ENCODE results near the gene BMPR2.
A peak's percentile ranks its signal among the peaks of the same experiment; 100 is the strongest.
"Not testable (repeated sequence)": the region's sequence is repeated elsewhere in the genome, so short reads cannot be mapped to it uniquely, and the experiment has no call there.

The BMPR2 gene

DNA sequence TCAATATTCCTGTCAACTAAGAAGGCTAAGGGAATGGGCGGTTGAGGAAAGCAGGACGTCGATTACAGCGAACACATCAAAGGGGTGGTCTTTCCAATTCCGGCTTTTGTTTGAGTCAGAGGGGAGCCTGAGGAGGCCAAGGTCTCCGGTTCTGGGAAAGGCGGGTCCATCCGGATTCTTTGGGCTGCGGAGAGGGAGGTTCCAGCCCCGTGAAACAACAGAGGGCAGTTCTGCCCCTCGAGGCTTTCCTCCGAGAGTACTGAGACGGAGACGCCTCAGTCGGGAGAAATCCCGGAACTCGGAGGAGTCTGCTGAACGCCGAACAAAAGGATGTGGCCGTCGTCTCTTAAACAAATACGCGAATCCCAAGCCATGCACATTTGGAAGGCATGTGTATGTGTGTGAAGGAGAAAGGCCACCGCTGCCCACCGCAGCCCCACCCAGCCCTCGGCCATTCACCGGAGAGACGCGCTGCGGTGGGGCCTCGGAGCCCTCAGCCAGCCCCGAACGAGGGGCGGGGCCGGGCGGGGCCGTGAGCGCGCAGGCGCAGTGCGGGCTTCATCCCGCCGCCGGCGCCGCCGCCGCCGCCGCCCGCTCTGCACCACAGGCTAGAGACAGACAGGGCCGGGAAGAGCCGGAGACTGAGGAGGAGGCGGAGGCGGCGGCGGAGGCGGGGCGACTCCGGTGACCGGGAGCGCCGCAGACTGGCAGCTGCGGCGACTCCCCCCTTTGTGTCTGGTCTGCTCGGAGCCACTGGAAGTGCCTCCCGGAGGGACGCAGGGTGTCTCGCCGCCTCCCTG, at the start of gene BMPR2:
TSS of gene BMPR2 (plus strand) at position 719 of the 800 bp plus-strand sequence. CDS start 1,148 bp downstream, outside the sequence.
- DNase-seq (ENCODE audit: low read depth in 2 of 2), result peak; percentile 67 to 76

DNA sequence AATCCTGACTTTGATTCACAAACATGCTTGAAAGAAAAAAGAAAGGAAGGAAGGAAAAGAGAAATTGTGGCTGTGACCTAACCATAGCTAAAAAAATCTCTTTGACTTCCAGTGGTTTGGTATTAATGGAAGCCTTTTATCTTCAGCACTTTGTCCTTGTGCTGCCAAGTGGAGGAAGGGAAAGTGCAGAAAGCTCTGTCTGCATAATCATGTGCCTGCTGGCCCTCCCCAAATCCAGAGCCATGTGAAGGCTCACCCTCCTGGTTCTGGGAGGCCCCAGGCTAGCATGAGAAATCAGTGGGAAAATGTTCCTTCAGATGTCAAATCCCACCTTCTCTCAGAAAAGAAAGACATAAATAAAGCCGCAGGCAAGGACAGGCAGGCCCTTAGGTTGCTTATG, 48.3 kb upstream of the BMPR2 start:
- no peak for DNase-seq (ENCODE audit: low read depth in 2 of 2)

- DNase-seq (ENCODE audit: low read depth in 2 of 2), result no peak
These were observed 40.2 kb upstream of the BMPR2 start for GRCh38 chr2:202335791-202336467.

DNA sequence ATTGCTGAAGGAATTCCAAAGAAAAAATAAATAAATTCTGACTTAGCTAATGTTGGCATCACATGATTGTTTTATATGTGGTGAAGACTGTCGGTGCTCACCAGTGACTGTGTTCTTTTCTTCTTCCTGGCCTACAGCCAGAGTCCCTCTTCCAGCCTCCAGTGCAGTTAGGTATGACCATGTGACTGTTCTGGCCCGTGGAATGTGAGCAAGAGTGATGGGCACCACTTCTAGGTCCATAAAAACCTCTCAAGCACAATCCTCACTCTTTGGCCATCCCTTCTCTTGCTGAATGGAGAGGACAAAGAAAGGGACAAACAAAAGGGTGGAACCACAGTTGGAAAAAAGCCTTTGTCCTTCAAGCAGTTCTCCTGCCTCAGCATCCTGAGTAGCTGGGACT, 39.0 kb upstream of the BMPR2 start:
- DNase-seq (ENCODE audit: low read depth in 2 of 2), result no peak

- no peak for DNase-seq (ENCODE audit: low read depth in 2 of 2)
These were observed 38.3 kb upstream of the BMPR2 start for GRCh38 chr2:202337706-202338346.

DNA sequence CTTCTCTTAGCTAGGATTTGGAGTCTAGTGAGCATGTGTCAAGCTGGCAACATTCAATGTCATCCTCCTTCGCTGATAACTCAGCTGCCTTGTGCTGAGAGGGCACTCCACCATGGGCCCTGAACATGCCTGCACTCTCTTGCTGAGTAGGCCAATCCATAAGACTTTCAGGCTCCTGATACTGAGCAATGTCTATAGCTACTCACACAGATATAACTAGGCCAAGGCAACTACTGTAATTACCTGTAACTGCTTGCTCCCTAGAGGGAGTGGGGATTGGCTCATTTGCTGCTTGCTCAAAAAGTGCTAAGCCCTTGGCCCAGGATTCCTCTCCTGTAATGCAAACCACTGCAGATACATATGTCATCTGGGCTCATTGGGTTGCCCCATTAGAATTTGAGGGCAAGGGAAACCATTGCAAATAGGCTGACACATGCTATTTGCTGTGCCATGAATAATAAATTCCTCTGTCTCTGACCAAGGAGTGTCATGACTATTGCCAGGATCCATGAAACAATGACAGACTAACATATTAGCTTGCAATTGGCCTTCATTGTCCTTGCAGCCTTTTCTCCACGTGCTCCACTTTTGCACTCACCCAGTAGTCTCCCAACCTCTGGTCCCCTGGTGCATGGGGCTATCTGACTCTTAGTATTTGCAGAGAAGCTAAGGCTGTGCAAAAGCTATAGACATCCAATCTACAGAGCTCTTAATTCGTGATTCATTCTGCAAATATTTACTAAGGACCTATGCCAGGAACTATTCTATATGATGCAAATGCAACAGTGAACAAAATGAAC, 36.9 kb upstream of the BMPR2 start:
- DNase-seq (ENCODE audit: low read depth in 2 of 2), result no peak

GRCh38 chr2:202344178-202344577, 31.9 kb upstream of the BMPR2 start:
- DNase-seq (ENCODE audit: low read depth in 2 of 2), result no peak

- no peak for DNase-seq (ENCODE audit: low read depth in 2 of 2)
These were observed 29.9 kb upstream of the BMPR2 start for GRCh38 chr2:202346180-202346579.

DNA sequence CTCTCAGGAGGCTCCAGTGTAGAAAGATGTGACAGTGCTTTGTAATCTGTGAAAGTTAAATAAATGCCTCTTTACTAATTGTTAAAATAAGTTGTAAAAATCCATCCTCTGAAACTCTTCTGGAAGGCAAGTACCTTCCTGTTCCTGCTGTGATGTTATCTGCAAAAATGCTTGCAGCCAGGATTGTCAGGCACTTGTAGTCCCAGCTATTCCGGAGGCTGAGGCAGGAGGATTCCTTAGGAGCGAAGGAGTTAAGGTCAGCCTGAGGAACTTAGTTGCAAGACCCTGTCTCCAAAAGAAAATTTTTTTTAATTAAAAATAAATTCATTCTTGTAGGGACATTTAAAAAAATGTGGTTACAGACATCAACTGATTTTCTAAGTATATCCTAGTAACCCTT, 22.7 kb upstream of the BMPR2 start:
- no peak for DNase-seq (ENCODE audit: low read depth in 2 of 2)

DNA sequence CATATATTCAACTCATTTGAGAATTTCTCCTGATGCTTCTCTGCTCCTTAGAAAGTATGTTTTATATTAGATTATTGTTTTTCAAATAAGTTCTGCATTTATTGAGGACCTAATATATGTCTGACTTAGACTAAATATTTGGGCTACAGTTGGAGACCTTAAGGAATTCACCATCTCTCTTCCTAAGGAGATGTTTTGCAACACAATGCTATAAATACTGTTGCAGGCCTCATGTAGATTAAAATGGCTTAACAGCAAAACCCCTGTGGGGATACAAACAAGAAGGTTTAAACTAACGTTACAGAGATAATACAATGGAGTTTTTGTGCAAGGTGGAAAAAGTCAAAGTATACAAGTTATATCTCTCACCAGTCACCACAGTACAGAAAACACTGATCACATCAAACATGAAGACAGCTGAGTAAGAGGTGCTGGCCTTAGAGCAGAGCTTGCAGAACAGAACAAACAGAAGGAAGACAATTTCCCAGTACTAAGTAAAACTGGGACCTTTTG, 20.1 kb upstream of the BMPR2 start:
- no peak for DNase-seq (ENCODE audit: low read depth in 2 of 2)

DNA sequence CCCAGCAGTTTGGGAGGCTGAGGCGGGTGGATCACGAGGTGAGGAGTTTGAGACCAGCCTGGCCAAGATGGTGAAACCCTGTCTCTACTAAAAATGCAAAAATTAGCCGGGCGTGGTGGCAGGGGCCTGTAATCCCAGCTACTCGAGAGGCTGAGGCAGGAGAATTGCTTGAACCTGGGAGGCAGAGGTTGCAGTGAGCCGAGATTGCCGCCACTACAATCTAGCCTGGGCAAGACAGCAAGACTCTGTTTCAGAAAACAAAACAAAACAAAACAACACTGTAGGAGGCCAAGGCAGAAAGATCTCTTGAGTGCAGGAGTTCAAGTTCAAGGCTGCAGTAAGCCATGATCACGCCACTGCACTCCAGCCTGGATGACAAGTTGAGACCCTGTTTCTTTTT, 17.2 kb upstream of the BMPR2 start:
- not testable (repeated sequence) for DNase-seq (ENCODE audit: low read depth in 2 of 2)

- no peak for DNase-seq (ENCODE audit: low read depth in 2 of 2)
These were observed 15.5 kb upstream of the BMPR2 start for GRCh38 chr2:202360646-202361045.

DNA sequence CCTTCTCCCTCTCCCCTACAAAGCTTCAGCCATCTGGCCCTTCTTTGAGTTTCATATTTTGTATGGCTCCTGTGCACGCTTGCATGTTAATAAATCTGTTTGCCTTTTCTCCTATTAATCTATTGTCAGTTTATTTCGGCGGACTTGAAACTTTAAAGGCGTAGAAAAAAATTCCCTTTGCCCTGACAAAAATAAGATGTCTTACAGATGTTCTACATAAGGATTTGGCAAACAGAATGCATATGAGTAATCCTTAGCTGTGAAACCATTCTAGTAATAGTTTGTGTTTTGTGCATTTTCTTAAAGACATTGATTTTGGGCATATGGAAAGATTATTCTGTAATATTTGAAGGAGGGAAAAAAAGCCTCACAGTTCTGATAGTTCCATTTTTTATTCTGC, 15.0 kb upstream of the BMPR2 start:
- DNase-seq (ENCODE audit: low read depth in 2 of 2), result no peak

DNA sequence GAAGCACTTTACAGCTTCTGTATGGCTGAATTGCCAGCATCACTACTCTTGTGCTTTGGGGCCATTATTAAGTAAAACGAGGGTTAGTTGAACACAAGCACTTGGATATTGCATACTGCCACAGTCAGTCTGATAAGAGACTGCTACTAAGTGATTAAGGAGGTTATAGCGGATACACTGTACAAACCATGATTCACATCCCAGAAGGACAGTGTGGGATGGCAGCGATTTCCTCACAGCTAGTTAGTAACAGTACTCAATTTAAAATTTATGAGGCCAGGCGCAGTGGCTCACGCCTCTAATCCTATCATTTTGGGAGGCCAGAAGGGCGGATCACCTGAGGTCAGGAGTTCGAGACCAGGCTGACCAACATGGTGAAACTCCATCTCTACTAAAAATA, 2.6 kb upstream of the BMPR2 start:
- no peak for DNase-seq (ENCODE audit: low read depth in 2 of 2)

- DNase-seq (ENCODE audit: low read depth in 2 of 2), result not testable (repeated sequence)
These were observed 1.7 kb upstream of the BMPR2 start for GRCh38 chr2:202374383-202374782.

GRCh38 chr2:202375033-202375608, 1.0 kb upstream of the BMPR2 start:
- DNase-seq (ENCODE audit: low read depth in 2 of 2), result peak; percentile 23 to 55

DNA sequence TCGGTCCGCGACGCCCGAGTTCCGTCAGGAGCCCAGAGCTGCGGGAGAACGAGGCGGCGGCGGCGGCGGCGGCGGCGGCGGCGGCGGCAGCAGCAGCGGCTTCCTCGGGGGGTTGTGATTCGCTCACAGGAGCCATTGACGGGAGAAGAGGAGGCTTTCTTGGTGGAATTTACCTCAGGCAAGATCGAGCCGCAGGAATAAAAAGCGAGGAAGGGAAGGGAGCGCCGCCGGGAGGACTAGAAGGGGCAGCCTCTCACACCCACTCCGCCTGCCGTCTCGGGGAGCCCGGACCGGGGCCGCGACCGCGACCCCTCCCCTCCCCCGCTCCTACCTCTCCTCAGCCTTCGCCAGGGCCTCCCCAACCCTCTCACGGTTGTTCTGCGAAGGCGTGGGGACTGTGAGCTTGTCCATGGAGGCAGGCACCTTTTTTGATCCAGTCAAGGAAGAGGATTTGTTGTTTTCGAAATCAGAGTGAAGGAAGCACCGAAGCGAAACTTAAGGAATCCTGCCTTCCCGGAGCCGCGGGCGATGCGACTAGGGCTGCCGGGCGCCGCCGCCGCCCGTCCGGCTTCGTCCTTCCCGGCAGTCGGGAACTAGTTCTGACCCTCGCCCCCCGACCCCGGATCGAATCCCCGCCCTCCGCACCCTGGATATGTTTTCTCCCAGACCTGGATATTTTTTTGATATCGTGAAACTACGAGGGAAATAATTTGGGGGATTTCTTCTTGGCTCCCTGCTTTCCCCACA, 506 bp downstream of the BMPR2 start:
- DNase-seq (ENCODE audit: low read depth in 2 of 2), result peak; percentile 8 to 37

DNA sequence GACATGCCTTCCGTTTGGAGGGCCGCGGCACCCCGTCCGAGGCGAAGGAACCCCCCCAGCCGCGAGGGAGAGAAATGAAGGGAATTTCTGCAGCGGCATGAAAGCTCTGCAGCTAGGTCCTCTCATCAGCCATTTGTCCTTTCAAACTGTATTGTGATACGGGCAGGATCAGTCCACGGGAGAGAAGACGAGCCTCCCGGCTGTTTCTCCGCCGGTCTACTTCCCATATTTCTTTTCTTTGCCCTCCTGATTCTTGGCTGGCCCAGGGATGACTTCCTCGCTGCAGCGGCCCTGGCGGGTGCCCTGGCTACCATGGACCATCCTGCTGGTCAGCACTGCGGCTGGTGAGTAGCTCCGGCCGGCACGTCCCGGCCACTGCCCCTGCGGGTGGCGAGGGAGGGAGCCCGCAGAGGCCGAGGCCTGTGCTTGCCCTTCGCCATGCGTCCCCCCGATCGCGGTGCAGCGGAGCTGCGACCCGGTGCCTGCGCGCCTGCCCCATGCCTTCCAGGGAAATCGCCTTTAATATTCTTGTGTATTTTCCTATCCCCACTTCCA, 1.2 kb downstream of the BMPR2 start:
- peak; percentile 5 to 8 for DNase-seq (ENCODE audit: low read depth in 2 of 2)

GRCh38 chr2:202378001-202378400, 1.9 kb downstream of the BMPR2 start:
- DNase-seq (ENCODE audit: low read depth in 2 of 2), result no peak

DNA sequence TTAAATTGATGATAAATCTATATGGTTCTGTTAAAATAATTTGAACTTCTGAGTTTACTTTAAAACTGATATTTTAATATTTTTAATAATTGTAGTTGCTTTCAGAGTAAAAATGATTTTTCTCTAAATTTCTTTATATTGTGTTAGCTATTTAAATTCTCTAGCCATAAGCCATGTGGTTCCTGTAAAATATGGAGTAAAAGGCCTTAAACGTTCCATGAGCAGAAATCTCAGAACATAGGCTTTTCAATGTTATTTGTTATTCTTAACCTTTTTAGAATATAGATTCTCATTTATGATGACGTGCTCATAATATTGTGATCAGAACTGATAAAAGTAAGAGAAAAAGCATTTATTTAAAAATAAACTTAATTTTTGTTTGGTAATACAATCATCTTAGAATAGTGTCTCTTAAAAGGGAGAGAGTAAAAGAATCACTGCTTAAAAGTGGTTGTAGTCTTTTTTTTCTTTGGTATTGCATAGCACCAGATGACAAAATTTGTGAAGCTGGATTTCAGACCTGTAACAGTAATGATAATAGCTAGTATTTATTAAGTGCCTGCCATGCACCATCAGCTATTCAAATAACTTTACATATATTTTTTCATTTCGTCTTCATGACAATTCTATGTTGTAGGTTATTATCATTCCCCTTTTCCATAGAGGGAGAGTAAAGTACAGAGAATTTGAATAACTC, 2.7 kb downstream of the BMPR2 start:
- DNase-seq (ENCODE audit: low read depth in 2 of 2), result no peak
